ENCODE results near the gene LILRA5.

DNA sequence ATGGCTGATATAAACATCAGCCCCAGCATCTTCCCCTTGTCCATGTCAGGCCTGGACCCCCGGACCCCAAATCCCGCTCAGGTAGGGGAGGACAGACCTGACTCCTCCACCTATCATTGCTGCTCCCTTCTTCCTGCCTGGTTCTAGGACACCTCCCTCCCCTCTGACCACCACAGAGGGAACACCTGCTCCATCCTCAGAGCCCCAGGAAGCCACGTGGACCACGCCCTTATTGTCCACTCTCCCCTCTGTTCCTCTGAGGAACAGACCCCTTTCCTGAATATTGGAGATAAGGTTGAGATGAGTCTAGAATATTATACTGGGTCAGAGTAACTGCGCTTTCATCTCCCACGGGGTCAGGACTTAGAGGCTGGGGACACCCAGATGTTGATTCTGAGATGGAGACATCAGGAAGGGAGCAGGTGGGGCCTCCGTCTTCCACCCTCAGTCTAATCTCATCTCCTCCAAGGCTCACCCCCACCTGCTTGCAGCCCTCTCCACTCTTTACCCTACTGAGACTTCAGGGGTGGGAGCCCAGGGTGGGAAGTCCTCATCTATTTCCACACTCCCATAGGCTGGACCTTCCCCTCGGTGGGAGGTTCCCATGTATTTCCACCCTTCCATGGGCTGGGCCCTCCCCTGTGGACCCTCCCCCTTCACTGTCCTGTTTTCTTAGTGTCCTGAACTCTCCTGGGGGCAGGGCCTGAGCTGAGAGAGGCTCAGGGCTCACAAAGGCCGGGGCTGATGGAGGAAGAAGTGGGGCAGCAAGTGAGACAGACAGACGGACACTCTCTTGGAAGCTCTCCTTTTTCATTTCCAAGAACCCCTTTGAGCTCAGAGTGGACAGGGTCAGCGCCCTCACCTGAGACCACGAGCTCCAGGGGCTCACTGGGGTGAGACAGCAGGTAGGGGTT lies 23.3 kb upstream of the LILRA5 start:
- TF ChIP-seq MYBL2 (CRISPR knock-in tag; IDR thresholded peaks at IDR 0.05) (no peak), E2F1 (CRISPR knock-in tag; IDR thresholded peaks at IDR 0.05) (no peak)
- TF ChIP-seq, protein P1, sequence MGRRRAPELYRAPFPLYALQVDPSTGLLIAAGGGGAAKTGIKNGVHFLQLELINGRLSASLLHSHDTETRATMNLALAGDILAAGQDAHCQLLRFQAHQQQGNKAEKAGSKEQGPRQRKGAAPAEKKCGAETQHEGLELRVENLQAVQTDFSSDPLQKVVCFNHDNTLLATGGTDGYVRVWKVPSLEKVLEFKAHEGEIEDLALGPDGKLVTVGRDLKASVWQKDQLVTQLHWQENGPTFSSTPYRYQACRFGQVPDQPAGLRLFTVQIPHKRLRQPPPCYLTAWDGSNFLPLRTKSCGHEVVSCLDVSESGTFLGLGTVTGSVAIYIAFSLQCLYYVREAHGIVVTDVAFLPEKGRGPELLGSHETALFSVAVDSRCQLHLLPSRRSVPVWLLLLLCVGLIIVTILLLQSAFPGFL (CRISPR knock-in tag; IDR thresholded peaks at IDR 0.05; ENCODE audit: borderline replicate concordance), result no peak

Measured in WTC11 (cell line).